Fibroblast of mammary gland (primary cell): ENCODE measurements around the gene CD3G.

ENCODE experiments used
- DNase-seq: peaks from one replicate; pipeline ENCODE4 v3.0.0-alpha.2; 2010; ENCODE audit warnings: low read depth
- H3K4me3 ChIP-seq: 2 replicates; pipeline ENCODE4 v1.5.1; 2011; ENCODE audit warnings: low read depth, mild to moderate bottlenecking, low read length, moderate library complexity; ENCODE audit not compliant: control insufficient read depth
- TF ChIP-seq, protein P1 (sequence below): conservative IDR thresholded peaks from 2 replicates; pipeline ENCODE4 v1.5.1; 2011; ENCODE audit warnings: low read depth, low read length, inconsistent platforms; ENCODE audit not compliant: control insufficient read depth, insufficient read depth

CD3G gene

DNA sequence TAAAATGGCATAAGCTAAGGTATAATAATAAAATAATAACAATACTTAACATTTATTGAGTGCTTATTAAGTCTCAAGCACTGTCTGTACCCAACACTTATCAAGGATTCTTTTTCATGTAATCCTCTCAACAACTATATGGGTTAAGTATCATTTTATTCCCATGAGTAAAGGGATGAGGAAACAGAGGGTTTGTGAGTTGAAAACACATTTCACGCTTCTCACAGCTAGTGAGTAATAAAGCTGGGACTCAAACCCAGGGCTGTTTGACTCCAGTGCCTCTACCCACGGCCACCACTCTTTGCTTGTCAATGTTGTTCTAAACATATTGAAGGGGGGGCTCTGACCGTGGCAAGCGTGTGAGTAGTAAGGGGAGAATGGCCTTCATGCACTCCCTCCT is 30.9 kb upstream of the CD3G start:
- no peak overlapping the region for H3K4me3 ChIP-seq
- DNase-seq = peak; percentile 53
- TF ChIP-seq, protein P1, sequence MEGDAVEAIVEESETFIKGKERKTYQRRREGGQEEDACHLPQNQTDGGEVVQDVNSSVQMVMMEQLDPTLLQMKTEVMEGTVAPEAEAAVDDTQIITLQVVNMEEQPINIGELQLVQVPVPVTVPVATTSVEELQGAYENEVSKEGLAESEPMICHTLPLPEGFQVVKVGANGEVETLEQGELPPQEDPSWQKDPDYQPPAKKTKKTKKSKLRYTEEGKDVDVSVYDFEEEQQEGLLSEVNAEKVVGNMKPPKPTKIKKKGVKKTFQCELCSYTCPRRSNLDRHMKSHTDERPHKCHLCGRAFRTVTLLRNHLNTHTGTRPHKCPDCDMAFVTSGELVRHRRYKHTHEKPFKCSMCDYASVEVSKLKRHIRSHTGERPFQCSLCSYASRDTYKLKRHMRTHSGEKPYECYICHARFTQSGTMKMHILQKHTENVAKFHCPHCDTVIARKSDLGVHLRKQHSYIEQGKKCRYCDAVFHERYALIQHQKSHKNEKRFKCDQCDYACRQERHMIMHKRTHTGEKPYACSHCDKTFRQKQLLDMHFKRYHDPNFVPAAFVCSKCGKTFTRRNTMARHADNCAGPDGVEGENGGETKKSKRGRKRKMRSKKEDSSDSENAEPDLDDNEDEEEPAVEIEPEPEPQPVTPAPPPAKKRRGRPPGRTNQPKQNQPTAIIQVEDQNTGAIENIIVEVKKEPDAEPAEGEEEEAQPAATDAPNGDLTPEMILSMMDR = no peak

DNA sequence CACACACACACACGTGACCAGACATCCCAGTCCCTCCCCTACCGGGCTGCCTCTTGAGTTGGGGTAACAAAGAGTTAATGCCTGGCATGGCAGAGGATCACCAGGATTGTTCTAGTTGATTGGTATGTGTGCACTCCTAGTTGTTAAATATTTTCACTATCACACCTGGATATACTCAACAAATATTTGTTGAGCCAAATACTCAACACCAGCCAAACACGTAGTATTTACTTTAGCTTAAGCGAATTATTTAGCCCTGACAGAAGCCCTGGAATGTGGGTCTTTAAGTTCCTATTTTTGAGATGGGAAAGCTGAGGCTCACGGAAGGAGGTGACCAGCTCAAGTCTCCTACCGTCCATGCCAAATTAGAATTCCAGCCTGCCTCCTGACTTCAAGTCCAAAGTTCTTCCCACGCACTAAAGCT is 29.1 kb upstream of the CD3G start:
- no peak for DNase-seq
- TF ChIP-seq, protein P1 = no peak
- no peak overlapping the region for H3K4me3 ChIP-seq

DNA sequence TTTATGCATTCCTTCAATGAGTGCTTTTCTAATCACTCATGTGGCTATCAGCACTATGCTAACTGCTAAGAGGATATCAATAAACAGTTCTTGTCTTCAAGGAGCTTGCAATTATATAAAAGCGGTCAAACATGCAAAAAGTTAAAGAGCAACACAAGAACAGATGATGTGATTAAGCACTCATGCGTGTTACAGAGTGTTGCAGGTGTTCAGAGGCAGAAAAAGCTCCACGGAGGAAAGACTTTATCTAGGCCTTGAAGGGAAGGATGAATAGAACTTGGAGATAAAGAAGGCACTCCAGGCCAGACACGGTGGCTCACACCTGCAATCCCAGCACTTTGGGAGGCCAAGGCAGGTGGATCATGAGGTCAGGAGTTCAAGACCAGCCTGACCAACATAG is 26.0 kb upstream of the CD3G start:
- DNase-seq = no peak
- TF ChIP-seq, protein P1 = no peak
- no peak overlapping the region for H3K4me3 ChIP-seq

DNA sequence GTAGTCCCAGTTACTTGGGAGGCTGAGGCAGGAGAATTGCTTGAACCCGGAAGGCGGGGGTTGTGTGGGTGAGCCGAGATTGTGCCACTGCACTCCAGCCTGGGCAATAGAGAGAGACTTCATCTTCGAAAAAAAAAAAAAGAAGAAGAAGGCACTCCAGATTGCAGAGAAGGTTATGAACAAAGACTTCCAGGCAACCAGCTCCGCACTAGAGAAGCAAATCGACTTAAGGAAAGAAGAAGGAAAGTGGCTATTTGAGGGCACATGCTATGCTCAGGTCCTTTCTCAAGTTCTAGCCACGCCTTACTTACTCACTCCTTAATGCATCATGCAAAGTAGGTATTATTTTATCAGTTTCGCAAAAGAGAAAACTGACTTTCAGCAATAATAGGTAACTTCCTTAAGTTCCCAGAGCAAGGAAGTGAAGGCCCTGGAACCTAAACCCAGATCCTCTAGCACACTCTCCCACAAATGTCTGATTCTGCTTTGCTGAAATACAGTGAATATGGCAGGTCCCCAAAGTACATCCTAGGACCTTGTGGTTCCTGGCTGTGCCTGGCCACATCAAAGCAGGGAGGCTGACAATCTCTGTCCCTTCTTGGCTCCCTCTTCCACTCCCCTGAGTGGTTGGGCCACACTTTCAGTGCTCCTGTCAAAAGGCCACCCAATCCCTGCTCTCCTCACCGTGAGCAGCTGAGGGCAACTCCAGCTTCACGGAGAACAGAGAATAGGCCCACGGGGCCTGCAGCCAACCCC is 25.4 kb upstream of the CD3G start:
- no peak for DNase-seq
- TF ChIP-seq, protein P1 = no peak
- no peak overlapping the region for H3K4me3 ChIP-seq

DNA sequence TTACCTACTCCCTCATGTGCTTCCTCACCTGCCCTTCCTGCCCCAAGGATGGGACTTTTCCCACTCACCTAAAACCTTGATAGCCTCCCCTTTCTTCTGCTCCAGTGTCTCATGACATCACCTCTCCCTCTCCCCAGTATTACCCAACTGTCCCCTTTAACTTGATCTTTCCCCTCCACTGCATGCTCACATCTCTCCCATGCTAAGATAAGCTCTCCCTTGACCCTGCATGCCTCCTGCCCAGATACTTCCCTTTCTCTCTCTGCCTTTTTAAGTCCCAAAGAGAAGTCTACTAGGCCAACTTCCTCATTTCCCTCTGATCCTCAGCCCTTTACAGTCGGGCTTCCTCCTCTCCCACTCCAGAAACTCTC is 24.8 kb upstream of the CD3G start:
- H3K4me3 ChIP-seq = no peak overlapping the region
- DNase-seq = no peak
- TF ChIP-seq, protein P1 = no peak

DNA sequence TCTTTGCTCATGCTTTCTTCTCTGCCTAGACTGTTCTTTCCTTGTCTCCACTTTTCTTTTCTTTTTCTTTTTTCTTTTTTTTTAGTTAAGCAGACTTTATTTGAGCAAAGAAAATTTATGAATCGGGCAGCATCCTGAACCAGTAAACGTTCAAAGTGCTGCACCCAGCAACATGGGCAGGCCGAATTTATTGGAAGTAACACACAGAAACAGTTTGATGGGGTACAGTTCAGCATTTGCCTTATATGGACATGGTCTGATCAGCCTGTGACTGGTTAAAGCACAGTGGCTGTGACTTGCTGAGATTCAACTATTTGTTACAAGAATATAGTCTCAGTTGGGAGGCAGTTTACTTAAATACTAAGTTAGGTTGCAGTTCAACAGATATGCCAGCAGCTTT is 23.6 kb upstream of the CD3G start:
- DNase-seq = no peak
- no peak overlapping the region for H3K4me3 ChIP-seq

More for the DNA sequence above, 23.6 kb upstream of the CD3G start:
- TF ChIP-seq, protein P1 = no peak
